Measurements from ENCODE around the gene SMIM14. TPM values are rescaled to one million over a fixed set of nuclear protein-coding genes. Genes with fewer than 3 reads are reported as not detected.
A peak's percentile ranks its signal among the peaks of the same experiment; 100 is the strongest.

Gene SMIM14
- total and polyA plus RNA-seq, 8 donors = 52.9 to 67.8 (median 55.4) TPM

- Histone ChIP-seq H3K4me1 (no peaks in the 10 kb centered on the region), H3K9me3 (no peaks in the 10 kb centered on the region), H3K27me3 (no peaks in the 10 kb centered on the region), H3K4me3 (no peak overlapping the region), H3K36me3 (no peaks in the 10 kb centered on the region), H3K27ac (no peak overlapping the region)
- TF ChIP-seq CTCF (IDR thresholded peaks at IDR 0.05) = no peak
- DNase-seq (peak in 2 of 4 donors; percentile 85 to 88), ATAC-seq (no peak)
- intact Hi-C loops (cut with DNase I) = no loop called here
Measured at GRCh38 chr4:39668887-39669286, 30.2 kb upstream of the SMIM14 start.

- no peaks in the 10 kb centered on the region for H3K4me1 ChIP-seq
- H3K27me3 ChIP-seq = no peaks in the 10 kb centered on the region
- H3K36me3 ChIP-seq = no peaks in the 10 kb centered on the region
- ATAC-seq = no peak
- H3K27ac ChIP-seq = no peak overlapping the region
- no peak for TF ChIP-seq CTCF (IDR thresholded peaks at IDR 0.05)
- H3K9me3 ChIP-seq = no peaks in the 10 kb centered on the region
- peak in 2 of 4 donors; percentile 16 to 17 for DNase-seq
- intact Hi-C loops (cut with DNase I) = no loop called here
- no peak overlapping the region for H3K4me3 ChIP-seq
Measured at GRCh38 chr4:39667706-39668105, 29.0 kb upstream of the SMIM14 start.

GRCh38 chr4:39664828-39665731 is 26.4 kb upstream of the SMIM14 start:
- H3K4me3 ChIP-seq = no peak overlapping the region

GRCh38 chr4:39662683-39663082 is 24.0 kb upstream of the SMIM14 start:
- Histone ChIP-seq H3K27ac (no peak overlapping the region), H3K9me3 (no peaks in the 10 kb centered on the region), H3K4me3 (no peak overlapping the region), H3K36me3 (no peaks in the 10 kb centered on the region), H3K4me1 (no peaks in the 10 kb centered on the region), H3K27me3 (no peaks in the 10 kb centered on the region)
- no peak for DNase-seq
- intact Hi-C loops (cut with DNase I) = no loop called here
- no peak for ATAC-seq
- TF ChIP-seq CTCF (IDR thresholded peaks at IDR 0.05) = no peak

More at GRCh38 chr4:39664828-39665731, 26.4 kb upstream of the SMIM14 start:
- intact Hi-C loops (cut with DNase I) = no loop called here
- ATAC-seq (no peak), DNase-seq (no peak)
- no peaks in the 10 kb centered on the region for H3K36me3 ChIP-seq
- no peaks in the 10 kb centered on the region for H3K9me3 ChIP-seq
- no peak overlapping the region for H3K27ac ChIP-seq
- no peaks in the 10 kb centered on the region for H3K4me1 ChIP-seq
- H3K27me3 ChIP-seq = no peaks in the 10 kb centered on the region
- TF ChIP-seq CTCF (IDR thresholded peaks at IDR 0.05) = no peak

GRCh38 chr4:39660757-39661156 is 22.1 kb upstream of the SMIM14 start:
- no peaks in the 10 kb centered on the region for H3K9me3 ChIP-seq
- H3K27me3 ChIP-seq = no peaks in the 10 kb centered on the region
- TF ChIP-seq CTCF (IDR thresholded peaks at IDR 0.05) = no peak
- no peaks in the 10 kb centered on the region for H3K36me3 ChIP-seq
- no peak overlapping the region for H3K4me3 ChIP-seq
- H3K27ac ChIP-seq = no peak overlapping the region
- DNase-seq (no peak), ATAC-seq (no peak)
- no peaks in the 10 kb centered on the region for H3K4me1 ChIP-seq
- intact Hi-C loops (cut with DNase I) = no loop called here

Measured in left lung (tissue), 10 donors.